MM.1S (cell line): Measurements from ENCODE around the gene RAPGEF4.

ENCODE experiments used
- DNase-seq: peaks from one replicate; pipeline ENCODE4 v3.0.0-alpha.2; 2015
- H2AFZ ChIP-seq: fragments of 300-600 bp; sonication (generic); 2 replicates; pipeline ENCODE4 v1.6.0; 2016; ENCODE audit warnings: antibody characterized with exemption, low read length
- H3F3A ChIP-seq: fragments of 300-600 bp; sonication (generic); 2 replicates; pipeline ENCODE4 v1.6.1; 2016; ENCODE audit warnings: mild to moderate bottlenecking, antibody characterized with exemption, low read length, moderate library complexity, mixed read lengths; ENCODE audit not compliant: insufficient read depth
- H3K27ac ChIP-seq: fragments of 300-600 bp; sonication (generic); 2 replicates; pipeline ENCODE4 v1.5.1; 2016; ENCODE audit warnings: mild to moderate bottlenecking, low read length
- H3K27me3 ChIP-seq: fragments of 300-600 bp; sonication (generic); replicated peaks from 2 replicates; pipeline ENCODE4 v1.6.0; 2016; ENCODE audit warnings: low read length; ENCODE audit not compliant: insufficient read depth
- H3K36me3 ChIP-seq: fragments of 300-600 bp; sonication (generic); replicated peaks from 2 replicates; pipeline ENCODE4 v1.6.1; 2016; ENCODE audit warnings: mild to moderate bottlenecking, low read length, mixed read lengths; ENCODE audit not compliant: insufficient read depth
- H3K4me1 ChIP-seq: fragments of 300-600 bp; sonication (generic); 2 replicates; pipeline ENCODE4 v1.6.1; 2016; ENCODE audit warnings: low read length, mixed read lengths
- H3K4me2 ChIP-seq: fragments of 300-600 bp; sonication (generic); 2 replicates; pipeline ENCODE4 v1.6.0; 2016; ENCODE audit warnings: low read depth, low read length
- H3K4me3 ChIP-seq: fragments of 300-600 bp; sonication (generic); 2 replicates; pipeline ENCODE4 v1.5.1; 2016; ENCODE audit warnings: low read length, mixed read lengths
- H3K79me2 ChIP-seq: fragments of 300-600 bp; sonication (generic); 2 replicates; pipeline ENCODE4 v1.6.1; 2016; ENCODE audit warnings: mixed run types, low read length, mixed read lengths
- H3K9ac ChIP-seq: fragments of 300-600 bp; sonication (generic); 2 replicates; pipeline ENCODE4 v1.6.1; 2016; ENCODE audit warnings: low read length, mixed read lengths
- H3K9me2 ChIP-seq: fragments of 300-600 bp; sonication (generic); replicated peaks from 2 replicates; pipeline ENCODE4 v1.6.1; 2016; ENCODE audit warnings: mild to moderate bottlenecking, low read length, mixed read lengths; ENCODE audit not compliant: insufficient read depth
- H3K9me3 ChIP-seq: fragments of 300-600 bp; sonication (generic); replicated peaks from 2 replicates; pipeline ENCODE4 v1.6.1; 2016; ENCODE audit warnings: mild to moderate bottlenecking, low read length, mixed read lengths; ENCODE audit not compliant: insufficient read depth
- H4K20me1 ChIP-seq: fragments of 300-600 bp; sonication (generic); 2 replicates; pipeline ENCODE4 v1.6.1; 2016; ENCODE audit warnings: mild to moderate bottlenecking, low read length, moderate library complexity, mixed read lengths; ENCODE audit not compliant: insufficient read depth
- EZH2 ChIP-seq: fragments of 300-600 bp; sonication (generic); optimal IDR thresholded peaks from 2 replicates; pipeline ENCODE3; 2017; ENCODE audit warnings: low read depth, mild to moderate bottlenecking, antibody characterized with exemption, low read length, mixed read lengths
- EZH2phosphoT487 ChIP-seq: fragments of 300-600 bp; sonication (generic); IDR thresholded peaks from 2 replicates; pipeline ENCODE4 v1.6.1; 2018; ENCODE audit warnings: antibody characterized with exemption, low read length
- TF ChIP-seq, protein P1 (sequence below): fragments of 300-600 bp; sonication (generic); IDR thresholded peaks from 2 replicates; pipeline ENCODE4 v1.5.1; 2016; ENCODE audit warnings: antibody characterized with exemption, low read length, mixed read lengths

Gene RAPGEF4

GRCh38 chr2:172931256-172931894, 195.7 kb downstream of the RAPGEF4 start:
- DNase-seq, result no peak
- H3F3A ChIP-seq, result no peaks in the 10 kb centered on the region
- H3K4me2 ChIP-seq, result no peak overlapping the region
- no peaks in the 10 kb centered on the region for H3K79me2 ChIP-seq
- no peaks in the 10 kb centered on the region for H3K27me3 ChIP-seq
- no peak overlapping the region for H3K4me3 ChIP-seq
- TF ChIP-seq EZH2phosphoT487, result no peak
- TF ChIP-seq EZH2, result no peak
- TF ChIP-seq, protein P1, sequence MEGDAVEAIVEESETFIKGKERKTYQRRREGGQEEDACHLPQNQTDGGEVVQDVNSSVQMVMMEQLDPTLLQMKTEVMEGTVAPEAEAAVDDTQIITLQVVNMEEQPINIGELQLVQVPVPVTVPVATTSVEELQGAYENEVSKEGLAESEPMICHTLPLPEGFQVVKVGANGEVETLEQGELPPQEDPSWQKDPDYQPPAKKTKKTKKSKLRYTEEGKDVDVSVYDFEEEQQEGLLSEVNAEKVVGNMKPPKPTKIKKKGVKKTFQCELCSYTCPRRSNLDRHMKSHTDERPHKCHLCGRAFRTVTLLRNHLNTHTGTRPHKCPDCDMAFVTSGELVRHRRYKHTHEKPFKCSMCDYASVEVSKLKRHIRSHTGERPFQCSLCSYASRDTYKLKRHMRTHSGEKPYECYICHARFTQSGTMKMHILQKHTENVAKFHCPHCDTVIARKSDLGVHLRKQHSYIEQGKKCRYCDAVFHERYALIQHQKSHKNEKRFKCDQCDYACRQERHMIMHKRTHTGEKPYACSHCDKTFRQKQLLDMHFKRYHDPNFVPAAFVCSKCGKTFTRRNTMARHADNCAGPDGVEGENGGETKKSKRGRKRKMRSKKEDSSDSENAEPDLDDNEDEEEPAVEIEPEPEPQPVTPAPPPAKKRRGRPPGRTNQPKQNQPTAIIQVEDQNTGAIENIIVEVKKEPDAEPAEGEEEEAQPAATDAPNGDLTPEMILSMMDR, result no peak
- no peak overlapping the region for H2AFZ ChIP-seq
- no peaks in the 10 kb centered on the region for H3K9me2 ChIP-seq
- no peak overlapping the region for H3K9ac ChIP-seq
- H4K20me1 ChIP-seq, result no peaks in the 10 kb centered on the region
- peaks cover 11% of the 10 kb centered on the region for H3K4me1 ChIP-seq
- H3K9me3 ChIP-seq, result no peaks in the 10 kb centered on the region
- H3K36me3 ChIP-seq, result no peaks in the 10 kb centered on the region
- H3K27ac ChIP-seq, result no peak overlapping the region

GRCh38 chr2:172931918-172932520, 196.4 kb downstream of the RAPGEF4 start:
- Histone ChIP-seq H3K27me3 (no peaks in the 10 kb centered on the region), H3K4me3 (no peak overlapping the region), H3K36me3 (no peaks in the 10 kb centered on the region), H3K79me2 (no peaks in the 10 kb centered on the region), H3K4me1 (peaks cover 11% of the 10 kb centered on the region), H3K4me2 (no peak overlapping the region), H3K27ac (no peak overlapping the region), H3K9me3 (no peaks in the 10 kb centered on the region), H4K20me1 (no peaks in the 10 kb centered on the region), H3K9me2 (no peaks in the 10 kb centered on the region), H2AFZ (no peak overlapping the region), H3F3A (no peaks in the 10 kb centered on the region), H3K9ac (no peak overlapping the region)
- TF ChIP-seq EZH2phosphoT487, result no peak
- no peak for TF ChIP-seq EZH2
- TF ChIP-seq, protein P1, result peak; percentile 61
- peak; percentile 67 for DNase-seq

DNA sequence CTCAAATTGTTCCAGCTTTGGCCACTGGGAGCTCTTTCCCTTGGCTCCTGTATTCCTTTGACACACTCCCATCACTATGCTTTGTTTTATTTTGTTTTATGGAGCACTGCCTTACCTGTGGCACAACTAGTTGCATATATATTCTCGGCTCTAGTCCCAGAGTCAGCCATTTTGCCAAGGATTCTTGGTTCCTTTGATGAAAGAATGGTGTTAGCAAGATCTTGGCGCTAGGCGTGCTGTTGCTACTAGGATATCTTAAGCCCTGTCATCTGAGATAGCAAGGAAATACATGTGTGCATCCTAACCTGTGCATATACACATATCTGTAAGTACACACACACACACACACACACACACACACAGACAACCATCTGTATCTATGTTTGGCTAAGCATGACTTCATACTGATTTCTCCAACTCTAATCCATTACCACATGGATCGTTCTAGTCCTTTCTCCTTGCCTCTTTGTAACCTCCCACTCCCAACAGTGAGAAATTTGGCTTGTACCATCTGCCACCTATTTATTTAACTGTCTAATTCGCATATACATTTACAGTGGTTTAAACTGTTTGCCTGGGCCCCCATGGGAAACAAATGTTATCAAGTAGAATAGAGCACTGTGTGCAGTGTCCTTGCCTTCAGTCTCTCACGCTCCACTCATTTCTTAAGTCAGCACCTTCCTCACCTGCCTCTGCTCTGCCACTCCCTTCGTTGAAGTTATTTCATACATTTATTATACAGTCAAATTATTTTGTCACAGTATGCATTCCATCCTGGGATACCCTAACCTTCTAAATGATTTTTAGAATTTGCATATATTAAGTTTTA, 202.5 kb downstream of the RAPGEF4 start:
- Histone ChIP-seq H3K9ac (no peak overlapping the region), H4K20me1 (no peaks in the 10 kb centered on the region), H3K4me1 (no peaks in the 10 kb centered on the region), H3K4me3 (no peak overlapping the region), H3K27ac (no peak overlapping the region), H3K79me2 (no peaks in the 10 kb centered on the region), H3F3A (no peaks in the 10 kb centered on the region), H2AFZ (no peak overlapping the region), H3K4me2 (no peak overlapping the region), H3K9me3 (no peaks in the 10 kb centered on the region), H3K9me2 (no peaks in the 10 kb centered on the region), H3K27me3 (no peaks in the 10 kb centered on the region), H3K36me3 (no peaks in the 10 kb centered on the region)
- no peak for DNase-seq
- no peak for TF ChIP-seq EZH2
- TF ChIP-seq, protein P1, result no peak
- TF ChIP-seq EZH2phosphoT487, result no peak
